GM21367 (cell line): ENCODE data around the gene ATP4B.

ENCODE experiments used
- ATAC-seq: cut with Tn5 transposase; IDR thresholded peaks from one replicate; pipeline ENCODE4 v1.9.1; 2021; ENCODE audit not compliant: unreplicated experiment

ATP4B gene

DNA sequence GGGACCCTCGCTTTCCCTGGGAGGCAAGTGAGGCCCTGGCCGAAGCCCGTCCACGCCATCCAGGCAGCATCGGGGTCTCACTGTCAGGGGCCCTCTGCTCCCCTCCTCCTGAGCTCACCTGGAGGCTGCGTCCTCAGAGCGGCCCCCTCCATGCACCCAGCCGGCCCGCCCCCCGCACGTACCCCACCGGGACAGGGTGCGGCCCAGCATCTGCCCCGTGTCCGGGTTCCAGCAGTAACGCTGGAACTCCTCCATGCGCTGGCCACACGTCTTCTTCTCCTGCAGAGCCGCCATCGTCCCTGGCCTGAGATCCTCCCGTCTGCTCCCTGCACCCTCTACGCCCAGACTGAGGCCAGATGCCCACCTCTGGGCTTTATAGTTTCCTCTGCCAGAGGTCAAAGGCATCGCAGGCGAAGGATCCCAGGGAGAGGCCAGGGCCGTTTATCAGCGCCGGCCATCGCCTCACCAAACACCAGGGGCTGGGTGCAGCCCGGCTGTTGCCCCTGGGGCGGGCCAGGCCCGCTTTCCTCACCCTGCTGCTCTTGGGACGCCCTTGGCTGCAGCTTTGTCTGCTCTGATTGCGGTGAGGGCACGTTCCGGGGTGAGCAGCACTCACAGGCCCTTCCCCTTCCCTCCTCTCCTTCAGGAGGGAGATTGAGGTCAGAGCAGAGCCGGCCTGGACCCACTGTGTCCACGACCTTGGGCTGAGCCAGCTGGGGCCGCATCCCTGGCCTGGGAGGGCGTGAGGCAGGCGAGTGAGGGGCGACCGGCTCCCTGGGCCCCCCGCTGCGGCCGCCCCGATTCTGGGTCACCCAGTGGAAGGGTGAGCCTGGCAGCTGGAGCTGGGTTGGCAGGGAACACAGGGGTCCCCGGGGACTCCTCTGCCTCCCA is at the start of gene ATP4B:
Gene ATP4B (minus strand): TSS at position 348 of the 891 bp plus-strand sequence. CDS start 54 bp downstream, at position 294.
- ATAC-seq, result no peak

DNA sequence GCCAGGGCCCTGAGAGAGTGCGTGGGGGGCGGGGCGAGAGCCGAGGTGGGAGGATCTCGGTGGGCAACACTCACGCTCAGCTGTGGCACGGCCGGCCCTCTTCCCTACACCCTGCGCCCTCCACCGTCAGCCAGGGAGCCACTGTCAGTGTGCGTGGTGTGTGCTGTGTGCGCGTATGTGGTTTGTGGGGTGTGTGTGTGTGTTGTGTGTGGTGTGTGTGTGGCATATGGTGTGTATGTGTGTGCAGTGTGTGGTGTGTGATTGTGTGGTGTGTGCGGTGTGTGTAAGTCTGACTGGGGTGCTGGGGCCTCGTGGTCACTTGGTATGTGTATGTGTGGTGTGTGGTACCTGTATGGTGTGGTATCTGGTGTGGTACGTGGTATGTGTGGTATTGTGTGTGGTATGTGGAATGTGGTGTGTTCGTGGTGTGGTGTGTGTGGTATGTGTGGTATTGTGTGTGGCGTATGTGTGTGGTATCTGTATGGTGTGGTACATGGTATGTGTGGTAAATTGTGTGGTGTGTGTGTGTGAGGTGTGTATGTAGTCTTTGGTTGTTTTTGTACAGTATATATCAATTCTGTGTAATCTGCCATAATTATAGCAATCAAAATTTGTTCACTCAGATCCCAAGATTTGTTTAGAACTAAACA is 14.1 kb upstream of the ATP4B start:
- no peak for ATAC-seq

DNA sequence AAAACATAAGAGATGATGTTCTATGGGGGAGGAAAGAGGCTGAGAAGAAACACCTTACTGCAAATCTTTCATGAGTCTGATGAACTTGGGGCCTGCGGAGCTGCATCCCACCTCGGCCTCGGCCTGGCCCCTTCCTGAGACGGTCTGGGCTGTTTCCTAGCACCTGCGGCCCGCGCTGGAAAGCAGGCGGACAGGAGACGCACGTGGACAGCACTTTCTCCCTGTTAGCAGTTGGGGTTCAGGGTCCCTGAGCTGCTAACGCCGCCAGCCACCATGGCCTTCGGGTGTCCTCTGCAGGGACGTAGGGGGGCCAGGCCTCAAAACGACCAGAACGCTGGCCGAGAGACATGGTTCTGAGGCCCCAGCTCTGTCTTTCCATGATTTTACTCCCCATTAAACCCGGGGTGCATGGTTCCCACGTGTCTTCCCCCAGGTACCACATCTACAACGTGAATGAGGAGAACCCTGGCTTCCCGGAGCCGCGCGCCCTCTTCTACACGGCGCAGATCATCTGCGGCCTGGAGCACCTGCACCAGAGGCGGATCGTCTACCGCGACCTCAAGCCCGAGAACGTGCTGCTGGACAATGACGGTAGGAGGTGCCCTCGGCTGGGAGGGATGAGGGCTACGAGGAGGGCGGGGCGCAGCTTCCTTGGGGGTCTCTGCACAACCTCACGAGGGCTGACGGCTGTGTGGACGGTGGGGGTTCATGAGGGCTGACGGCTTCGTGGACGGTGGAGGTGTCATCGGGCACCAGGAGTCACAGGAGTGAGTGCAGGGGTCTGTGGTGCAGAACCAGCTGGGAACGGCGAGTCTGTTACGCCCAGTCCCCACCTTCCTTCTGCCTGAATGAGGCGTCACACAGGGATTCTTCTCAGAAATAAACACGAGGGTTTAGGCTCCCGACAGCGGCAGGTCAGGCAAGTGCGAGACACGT is 13.3 kb upstream of the ATP4B start:
- ATAC-seq, result no peak

DNA sequence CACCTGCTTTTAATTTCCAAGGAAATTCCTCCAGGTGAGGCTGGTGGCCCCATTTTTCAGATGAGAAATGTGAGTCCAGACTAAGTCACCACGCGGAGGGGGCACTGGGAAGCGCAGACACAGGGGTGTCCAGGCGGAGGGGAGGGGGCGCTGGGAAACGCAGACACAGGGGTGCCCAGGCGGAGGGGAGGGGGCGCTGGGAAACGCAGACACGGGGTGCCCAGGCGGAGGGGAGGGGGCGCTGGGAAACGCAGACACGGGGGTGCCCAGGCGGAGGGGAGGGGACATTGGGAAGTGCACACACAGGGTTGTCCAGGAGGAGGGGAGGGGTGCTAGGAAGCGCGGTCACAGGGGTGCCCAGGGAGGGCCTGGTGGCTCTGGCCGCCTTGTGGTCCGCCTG is 12.5 kb upstream of the ATP4B start:
- ATAC-seq, result no peak

DNA sequence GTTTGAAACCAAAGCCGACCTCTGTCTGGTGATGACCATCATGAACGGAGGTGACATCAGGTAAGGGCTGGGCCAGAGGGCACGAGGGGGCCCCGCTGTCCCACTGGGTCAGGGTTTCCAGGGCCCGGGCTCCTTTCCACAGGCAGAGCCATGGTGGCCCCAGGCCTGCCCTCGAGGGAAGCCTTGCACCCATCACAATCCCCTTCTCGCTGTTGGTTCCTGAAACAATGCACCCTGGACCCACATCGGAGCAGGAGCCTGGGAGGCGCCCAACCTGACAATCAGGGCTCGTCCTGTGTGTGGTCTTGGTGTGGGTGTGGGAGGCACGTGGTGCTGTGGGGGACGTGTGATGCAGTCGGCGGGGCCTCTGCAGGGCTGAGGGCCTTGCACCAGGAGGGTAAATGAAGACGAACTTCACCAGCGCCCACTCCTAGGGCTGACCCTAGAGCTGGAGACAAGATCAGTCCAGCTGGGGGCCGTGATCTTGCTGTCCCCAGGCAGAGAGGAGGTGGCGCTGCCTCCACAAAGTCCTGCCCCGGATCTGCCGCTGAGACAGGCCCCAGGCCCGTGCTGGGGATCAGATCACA is 11.8 kb upstream of the ATP4B start:
- ATAC-seq, result no peak

DNA sequence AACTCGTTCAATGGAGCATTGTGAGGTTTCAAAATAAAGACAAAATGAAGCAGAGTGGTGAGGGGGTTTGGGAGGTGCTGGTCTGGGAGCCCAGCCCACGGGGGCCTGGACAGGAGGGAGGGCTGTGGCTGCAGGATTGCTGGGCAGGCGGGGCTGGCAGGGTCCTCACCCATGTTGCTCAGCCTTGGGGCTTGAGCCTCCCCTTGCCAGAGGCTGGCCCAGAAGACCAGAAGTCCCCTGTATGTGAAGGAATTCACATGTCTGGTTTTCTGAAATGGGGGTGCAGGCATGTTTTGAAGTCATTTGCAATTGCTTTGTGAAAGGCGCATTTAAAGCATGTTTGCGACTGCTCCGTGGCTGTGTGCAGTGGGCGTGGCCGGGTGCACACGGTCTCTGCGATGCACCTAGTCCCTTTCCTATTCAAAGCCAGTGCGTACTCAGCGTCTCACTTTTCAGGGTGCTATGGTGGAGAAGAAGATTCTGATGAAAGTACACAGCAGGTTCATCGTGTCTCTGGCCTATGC is 11.3 kb upstream of the ATP4B start:
- no peak for ATAC-seq

DNA sequence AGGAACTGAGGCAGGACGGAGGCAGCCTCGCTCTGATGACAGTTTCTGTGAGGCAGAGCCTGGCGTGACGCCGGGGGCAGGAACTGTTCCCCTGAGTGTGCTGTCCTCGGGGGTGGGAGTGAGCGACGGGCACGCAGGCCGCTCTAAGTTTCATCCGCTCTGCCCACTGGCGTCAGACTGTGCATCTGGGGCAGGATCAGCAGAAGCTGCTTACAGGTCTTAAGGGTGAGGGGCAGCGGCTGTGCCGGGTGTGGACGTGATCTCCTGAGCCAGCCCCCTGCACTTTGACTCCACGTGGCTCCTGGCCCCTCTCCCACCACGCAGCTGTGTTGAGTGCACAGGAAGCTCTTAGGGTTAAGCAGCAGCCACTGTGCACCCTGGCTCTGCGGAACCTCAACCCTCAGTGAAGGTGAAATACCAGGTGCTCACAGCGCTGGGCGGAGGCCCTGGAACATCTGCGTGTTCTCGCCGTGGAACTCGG is 10.5 kb upstream of the ATP4B start:
- ATAC-seq, result no peak

DNA sequence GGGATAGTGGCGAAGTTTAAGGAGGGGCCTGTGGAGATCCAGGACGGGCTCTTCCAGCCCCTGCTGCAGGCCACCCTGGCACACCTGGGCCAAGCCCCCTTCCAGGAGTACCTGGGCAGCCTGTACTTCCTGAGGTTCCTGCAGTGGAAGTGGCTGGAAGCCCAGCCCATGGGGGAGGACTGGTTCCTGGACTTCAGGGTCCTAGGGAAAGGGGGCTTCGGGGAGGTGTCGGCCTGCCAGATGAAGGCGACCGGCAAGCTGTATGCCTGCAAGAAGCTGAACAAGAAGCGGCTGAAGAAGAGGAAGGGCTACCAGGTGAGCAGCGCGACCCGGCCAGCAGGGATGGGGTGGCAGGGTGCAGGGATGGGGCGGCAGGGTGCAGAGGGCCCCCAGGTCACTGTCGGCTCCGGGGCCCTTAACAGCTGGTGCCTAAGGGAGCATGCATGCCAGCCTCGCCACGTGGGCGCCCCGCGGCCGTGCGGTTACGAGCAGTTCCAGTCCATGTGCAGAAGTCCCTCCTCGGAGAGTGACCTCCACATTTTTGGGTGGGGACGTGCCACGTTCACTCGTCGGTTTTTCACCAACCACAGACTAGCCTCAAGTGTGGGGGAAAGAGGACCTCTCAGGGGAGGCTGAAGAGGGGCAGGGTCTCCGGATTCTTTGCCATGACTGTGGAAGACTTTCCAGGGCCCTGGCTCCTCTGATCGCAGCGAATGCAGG is 9.9 kb upstream of the ATP4B start:
- ATAC-seq, result no peak

DNA sequence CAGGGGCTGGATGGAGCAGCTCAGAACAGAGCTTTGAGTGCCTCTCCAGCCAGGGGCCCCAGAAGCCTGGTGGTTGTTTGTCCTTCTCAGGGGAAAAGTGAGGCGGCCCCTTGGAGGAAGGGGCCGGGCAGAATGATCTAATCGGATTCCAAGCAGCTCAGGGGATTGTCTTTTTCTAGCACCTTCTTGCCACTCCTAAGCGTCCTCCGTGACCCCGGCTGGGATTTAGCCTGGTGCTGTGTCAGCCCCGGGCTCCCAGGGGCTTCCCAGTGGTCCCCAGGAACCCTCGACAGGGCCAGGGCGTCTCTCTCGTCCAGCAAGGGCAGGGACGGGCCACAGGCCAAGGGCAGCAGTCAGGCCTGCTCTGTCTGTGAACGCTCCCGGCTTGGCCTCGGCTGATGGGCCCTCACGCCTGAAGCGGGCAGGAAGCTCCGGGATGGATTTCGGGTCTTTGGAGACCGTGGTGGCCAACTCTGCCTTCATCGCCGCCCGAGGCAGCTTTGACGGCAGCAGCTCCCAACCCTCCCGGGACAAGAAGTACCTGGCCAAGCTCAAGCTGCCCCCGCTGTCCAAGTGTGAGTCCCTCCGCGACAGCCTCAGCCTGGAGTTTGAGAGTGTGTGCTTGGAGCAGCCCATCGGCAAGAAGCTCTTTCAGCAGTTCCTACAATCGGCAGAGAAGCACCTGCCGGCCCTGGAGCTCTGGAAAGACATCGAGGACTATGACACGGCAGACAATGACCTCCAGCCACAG is 9.1 kb upstream of the ATP4B start, which contains the start of gene GRK1:
Gene GRK1 (plus strand): TSS at position 269 of the 751 bp plus-strand sequence. CDS start 168 bp downstream, at position 437.
- ATAC-seq, result no peak

DNA sequence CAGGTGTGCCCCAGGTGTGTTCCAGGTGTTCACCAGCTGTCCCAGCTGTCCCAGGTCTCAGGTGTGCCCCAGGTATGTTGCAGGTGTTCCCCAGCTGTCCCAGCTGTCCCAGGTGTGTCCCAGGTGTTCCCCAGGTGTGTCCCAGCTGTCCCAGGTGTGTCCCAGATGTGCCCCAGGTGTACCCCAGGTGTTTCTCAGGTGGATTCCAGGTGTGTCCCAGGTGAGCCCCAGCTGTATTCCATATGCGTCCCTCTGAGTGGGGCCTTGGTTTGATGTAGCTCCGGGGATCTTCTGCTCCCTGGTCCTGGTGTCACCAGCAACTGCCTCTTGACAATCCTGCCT is 8.3 kb upstream of the ATP4B start:
- no peak for ATAC-seq

DNA sequence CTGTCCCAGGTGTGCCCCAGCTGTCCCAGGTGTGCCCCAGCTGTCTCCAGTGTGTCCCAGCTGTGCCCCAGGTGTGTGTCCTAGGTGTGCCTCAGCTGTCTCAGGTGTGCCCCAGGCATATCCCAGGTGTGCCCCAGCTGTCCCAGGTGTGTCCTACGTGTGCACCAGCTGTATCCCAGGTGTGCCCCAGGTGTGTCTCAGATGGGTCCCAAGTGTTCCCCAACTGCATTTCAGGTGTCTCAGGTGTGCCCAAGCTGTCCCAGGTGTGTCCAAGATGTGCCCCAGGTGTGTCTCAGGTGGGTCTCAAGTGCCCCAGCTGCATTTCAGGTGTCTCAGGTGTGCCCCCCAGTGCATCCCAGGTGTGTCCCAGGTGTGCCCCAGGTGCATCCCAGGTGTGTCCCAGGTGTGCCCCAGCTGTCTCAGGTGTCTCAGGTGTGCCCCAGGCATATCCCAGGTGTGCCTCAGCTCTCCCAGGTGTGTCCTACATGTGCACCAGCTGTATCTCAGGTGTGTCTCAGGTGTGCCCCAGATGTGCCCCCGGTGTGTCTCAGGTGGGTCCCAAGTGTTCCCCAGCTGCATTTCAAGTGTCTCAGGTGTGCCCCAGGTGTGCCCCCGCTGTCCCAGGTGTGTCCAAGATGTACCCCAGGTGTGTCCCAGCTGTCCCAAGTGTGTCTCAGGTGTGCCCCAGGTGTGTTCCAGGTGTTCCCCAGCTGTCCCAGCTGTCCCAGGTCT is 7.8 kb upstream of the ATP4B start:
- no peak for ATAC-seq

DNA sequence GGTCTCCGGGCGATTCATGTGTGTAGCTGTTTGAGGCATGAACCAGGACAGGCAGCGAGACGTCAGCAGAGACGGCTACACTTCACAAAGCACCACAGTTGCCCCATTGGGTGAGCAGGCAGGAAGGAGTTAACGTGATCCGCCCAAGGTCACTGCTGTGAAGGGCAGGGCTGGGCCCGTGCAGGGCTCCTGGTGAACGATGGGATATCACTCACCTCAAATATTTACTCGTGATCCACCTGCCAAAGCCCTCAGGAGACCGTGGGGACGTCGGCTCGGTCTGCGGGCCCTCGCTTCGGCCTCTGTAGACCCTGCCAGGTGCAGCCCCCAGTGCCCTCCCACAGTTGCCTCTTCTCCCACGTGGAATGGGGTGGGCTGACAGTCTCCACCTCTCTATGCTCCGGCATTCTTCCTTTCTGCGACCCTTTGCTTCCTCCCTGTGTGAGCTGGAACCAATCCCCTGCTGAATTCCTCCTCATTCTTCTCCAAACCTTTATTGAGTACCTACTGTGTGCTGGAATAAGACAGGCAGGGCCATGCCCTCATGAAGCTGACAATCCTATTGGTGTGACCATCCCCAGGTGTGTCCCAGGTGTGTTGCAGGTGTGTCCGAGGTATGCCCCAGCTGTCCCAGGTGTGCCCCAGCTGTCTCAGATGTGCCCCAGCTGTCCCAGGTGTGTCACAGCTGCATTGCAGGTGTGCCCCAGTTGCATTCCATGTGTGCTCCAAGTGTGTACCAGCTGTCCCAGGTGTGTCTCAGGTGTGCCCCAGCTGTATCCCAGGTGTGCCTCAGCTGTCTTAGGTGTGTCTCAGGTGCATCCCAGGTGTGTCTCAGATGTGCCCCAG is 7.0 kb upstream of the ATP4B start:
- ATAC-seq, result no peak

DNA sequence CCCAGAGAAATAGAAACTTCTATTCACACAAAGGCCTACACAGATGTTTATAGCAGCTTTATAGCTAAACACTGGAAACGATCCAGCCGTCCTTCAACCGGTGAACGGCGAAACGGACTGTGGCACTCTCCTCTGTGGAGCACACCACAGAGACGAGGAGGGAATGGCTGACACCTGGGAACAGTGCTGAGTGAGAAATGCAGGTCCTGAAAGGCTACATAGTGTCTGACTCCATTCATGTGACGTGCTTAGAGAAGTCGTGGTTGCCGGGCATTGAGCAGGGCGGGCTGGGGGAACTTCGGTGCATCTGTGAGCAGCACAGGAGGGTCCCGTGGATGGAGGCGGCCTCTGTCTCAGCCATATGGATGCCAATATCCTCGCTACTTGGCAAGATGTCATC is 5.9 kb upstream of the ATP4B start:
- ATAC-seq, result no peak

DNA sequence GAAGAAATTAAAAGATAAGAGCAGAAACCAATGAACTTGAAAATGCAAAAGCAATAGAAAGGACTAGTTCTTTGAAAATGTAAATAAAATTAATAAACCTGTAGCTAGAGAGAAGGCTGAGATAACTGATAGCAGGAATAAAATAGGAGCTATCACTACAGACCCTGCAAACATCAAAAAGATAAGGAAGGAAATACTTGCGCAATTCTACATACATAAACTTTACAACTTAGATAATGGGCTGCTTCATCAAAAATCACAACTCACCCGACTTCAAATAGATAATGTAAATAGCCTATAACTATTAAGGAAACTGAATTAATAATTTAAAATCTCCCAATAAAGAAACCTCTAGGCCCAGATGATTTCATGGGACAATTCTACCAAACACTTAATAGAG is 3.5 kb upstream of the ATP4B start:
- no peak for ATAC-seq

DNA sequence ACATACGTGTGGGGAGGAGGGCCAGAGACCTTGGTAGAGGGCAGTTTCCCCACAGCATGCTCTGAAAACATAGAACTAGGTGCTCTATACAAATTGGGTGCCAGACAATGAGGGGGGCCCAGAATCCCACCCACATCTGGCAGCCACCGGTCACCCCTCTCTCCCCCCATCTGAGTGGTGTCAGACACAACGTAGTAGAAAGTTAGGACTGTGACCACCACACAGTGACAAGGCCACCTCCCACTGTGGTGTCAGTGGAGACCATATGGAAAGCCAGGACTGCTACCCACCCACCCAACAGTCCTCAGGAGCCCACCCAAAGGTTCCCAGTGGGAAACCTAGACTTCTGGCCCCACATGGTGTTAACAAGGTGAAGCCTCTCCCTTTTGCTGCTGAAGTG is 2.1 kb upstream of the ATP4B start:
- ATAC-seq, result no peak

DNA sequence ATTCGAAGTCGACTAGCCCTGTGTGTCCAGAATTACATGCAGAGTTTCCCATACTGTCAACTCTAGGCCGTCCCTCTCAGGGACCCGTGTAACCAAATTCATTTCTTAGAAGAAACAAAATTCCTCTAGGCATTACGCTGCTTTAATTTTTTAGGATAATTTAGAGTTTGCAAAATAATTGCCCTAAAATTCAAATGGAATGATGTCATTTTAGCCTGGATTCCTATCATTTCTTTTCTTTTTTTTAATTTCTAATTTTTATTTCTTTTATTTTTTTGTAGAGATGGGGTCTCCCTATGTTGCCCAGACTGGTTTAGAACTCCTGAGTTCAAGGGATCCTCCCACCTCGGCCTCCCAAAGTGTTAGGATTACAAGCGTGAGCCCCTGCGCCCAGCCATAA is 1.3 kb upstream of the ATP4B start:
- ATAC-seq, result no peak

DNA sequence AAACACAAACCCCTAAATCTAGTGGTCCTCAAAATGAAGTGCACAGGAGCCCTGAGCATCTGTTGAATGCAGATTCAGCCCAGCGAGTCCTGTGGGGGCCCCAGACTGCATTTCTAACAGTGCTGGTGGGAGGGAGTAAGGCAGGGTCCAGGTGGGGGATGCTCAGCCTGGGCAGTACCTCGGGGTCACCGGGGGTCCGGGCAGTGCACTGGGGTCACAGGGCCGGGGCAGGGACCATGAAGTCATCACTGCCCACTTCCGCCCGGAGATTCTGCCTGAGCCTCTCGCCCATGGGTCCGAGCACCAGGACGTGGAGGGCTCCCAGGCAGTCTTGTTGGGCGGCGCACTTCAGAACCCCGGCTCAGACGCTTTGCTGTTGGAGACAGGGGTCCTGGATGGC is 838 bp upstream of the ATP4B start:
- no peak for ATAC-seq
